ENCODE results near the gene SLC25A47. TPM values are rescaled to one million over a fixed set of nuclear protein-coding genes. Genes with fewer than 3 reads are reported as not detected.
A peak's percentile ranks its signal among the peaks of the same experiment; 100 is the strongest.

The SLC25A47 gene
- polyA plus RNA-seq, 1 donor: 0.37 TPM

- no peaks in the 10 kb centered on the region for H3K9me3 ChIP-seq (ENCODE audit: control insufficient read depth, low read depth, low read length)
- peak overlapping the region; percentile 80 for H3K27ac ChIP-seq (ENCODE audit: low read length)
- no peak overlapping the region for H3K4me3 ChIP-seq (ENCODE audit: low read length)
- H3K4me1 ChIP-seq (ENCODE audit: control insufficient read depth, insufficient read depth, low read length): peaks cover 20% of the 10 kb centered on the region
- peak; percentile 66 to 85 for DNase-seq
- no CpG with 5 or more reads among the region's 14 CpGs for WGBS (ENCODE audit: insufficient coverage, low lambda C conversion rate)
- H3K36me3 ChIP-seq (ENCODE audit: control insufficient read depth, insufficient read depth, low read length): peaks cover 43% of the 10 kb centered on the region
- no peaks in the 10 kb centered on the region for H3K27me3 ChIP-seq (ENCODE audit: control insufficient read depth, insufficient read depth, low read length)
These were observed 25.9 kb downstream of the SLC25A47 start for GRCh38 chr14:100348784-100349685.

DNA sequence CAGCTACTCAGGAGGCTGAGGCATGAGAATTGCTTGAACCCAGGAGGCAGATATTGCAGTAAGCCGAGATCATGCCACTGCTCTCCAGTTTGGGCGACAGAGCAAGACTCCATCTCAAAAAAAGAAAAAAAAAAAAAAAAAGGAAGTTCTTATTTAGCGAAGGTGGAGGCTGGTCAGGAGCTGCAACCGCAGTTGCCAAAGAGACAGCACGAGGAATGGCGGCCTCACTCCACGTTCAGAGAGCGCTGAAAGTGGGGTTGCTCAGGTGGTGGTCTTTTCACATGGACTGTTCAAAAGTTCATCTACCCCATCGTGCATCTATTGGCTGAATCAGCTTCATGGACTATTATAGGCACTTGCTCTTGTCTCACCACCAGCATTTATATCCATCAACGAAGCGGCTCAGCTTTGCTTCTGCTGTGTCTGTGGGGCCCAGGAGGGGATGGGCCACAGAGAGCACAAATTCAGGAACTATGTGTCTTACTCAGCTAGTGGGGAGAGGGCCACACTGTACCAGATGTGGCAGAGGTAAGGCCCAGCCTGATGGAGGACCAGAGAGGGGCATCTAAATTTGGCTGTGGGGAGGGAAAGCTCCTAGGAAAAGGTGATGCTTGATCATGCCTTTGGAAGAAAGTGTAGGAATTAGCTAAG lies 27.3 kb downstream of the SLC25A47 start:
- no peak overlapping the region for H3K4me3 ChIP-seq (ENCODE audit: low read length)
- 80% methylated on average over 1 of the region's 11 CpGs for WGBS (ENCODE audit: insufficient coverage, low lambda C conversion rate)
- no peaks in the 10 kb centered on the region for H3K27me3 ChIP-seq (ENCODE audit: control insufficient read depth, insufficient read depth, low read length)
- peaks cover 52% of the 10 kb centered on the region for H3K36me3 ChIP-seq (ENCODE audit: control insufficient read depth, insufficient read depth, low read length)
- peaks cover 20% of the 10 kb centered on the region for H3K4me1 ChIP-seq (ENCODE audit: control insufficient read depth, insufficient read depth, low read length)
- no peak overlapping the region for H3K27ac ChIP-seq (ENCODE audit: low read length)
- no peaks in the 10 kb centered on the region for H3K9me3 ChIP-seq (ENCODE audit: control insufficient read depth, low read depth, low read length)
- no peak for DNase-seq

- no peak for DNase-seq
- no peaks in the 10 kb centered on the region for H3K9me3 ChIP-seq (ENCODE audit: control insufficient read depth, low read depth, low read length)
- H3K4me3 ChIP-seq (ENCODE audit: low read length): no peak overlapping the region
- no CpG with 5 or more reads among the region's 5 CpGs for WGBS (ENCODE audit: insufficient coverage, low lambda C conversion rate)
- H3K27ac ChIP-seq (ENCODE audit: low read length): no peak overlapping the region
- H3K36me3 ChIP-seq (ENCODE audit: control insufficient read depth, insufficient read depth, low read length): peaks cover 50% of the 10 kb centered on the region
- H3K4me1 ChIP-seq (ENCODE audit: control insufficient read depth, insufficient read depth, low read length): peaks cover 23% of the 10 kb centered on the region
- no peaks in the 10 kb centered on the region for H3K27me3 ChIP-seq (ENCODE audit: control insufficient read depth, insufficient read depth, low read length)
These were observed 27.8 kb downstream of the SLC25A47 start for GRCh38 chr14:100350986-100351385.

DNA sequence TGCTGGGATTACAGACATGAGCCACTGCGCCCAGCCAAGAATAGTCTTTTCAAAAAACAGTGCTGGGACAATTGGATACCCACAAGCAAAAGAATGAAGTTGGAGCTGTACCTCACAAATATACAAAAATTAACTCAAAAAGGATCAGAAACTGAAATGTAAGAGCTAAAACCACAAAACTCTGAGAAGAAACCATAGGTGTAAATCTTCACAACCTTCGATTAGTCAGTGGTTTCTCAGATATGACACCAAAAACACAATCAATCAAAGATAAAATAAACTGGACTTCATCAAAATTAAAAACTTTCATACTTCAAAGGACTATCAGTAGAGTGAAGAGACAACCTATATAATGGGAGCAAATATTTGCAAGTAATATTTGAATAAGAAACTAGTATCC lies 35.3 kb downstream of the SLC25A47 start:
- H3K27ac ChIP-seq (ENCODE audit: low read length): no peak overlapping the region
- no peak overlapping the region for H3K4me3 ChIP-seq (ENCODE audit: low read length)
- 92% methylated on average over 2 of the region's 2 CpGs for WGBS (ENCODE audit: insufficient coverage, low lambda C conversion rate)
- no peaks in the 10 kb centered on the region for H3K27me3 ChIP-seq (ENCODE audit: control insufficient read depth, insufficient read depth, low read length)
- H3K9me3 ChIP-seq (ENCODE audit: control insufficient read depth, low read depth, low read length): no peaks in the 10 kb centered on the region
- DNase-seq: no peak
- H3K36me3 ChIP-seq (ENCODE audit: control insufficient read depth, insufficient read depth, low read length): peaks cover 36% of the 10 kb centered on the region
- peaks cover 3% of the 10 kb centered on the region for H3K4me1 ChIP-seq (ENCODE audit: control insufficient read depth, insufficient read depth, low read length)

GRCh38 chr14:100359111-100359510 lies 36.0 kb downstream of the SLC25A47 start:
- no peak for DNase-seq
- Histone ChIP-seq H3K4me1 (ENCODE audit: control insufficient read depth, insufficient read depth, low read length) (peaks cover 3% of the 10 kb centered on the region), H3K4me3 (ENCODE audit: low read length) (no peak overlapping the region), H3K36me3 (ENCODE audit: control insufficient read depth, insufficient read depth, low read length) (peaks cover 33% of the 10 kb centered on the region), H3K9me3 (ENCODE audit: control insufficient read depth, low read depth, low read length) (no peaks in the 10 kb centered on the region), H3K27me3 (ENCODE audit: control insufficient read depth, insufficient read depth, low read length) (no peaks in the 10 kb centered on the region), H3K27ac (ENCODE audit: low read length) (no peak overlapping the region)
- WGBS (ENCODE audit: insufficient coverage, low lambda C conversion rate): 83% methylated on average over 2 of the region's 2 CpGs

DNA sequence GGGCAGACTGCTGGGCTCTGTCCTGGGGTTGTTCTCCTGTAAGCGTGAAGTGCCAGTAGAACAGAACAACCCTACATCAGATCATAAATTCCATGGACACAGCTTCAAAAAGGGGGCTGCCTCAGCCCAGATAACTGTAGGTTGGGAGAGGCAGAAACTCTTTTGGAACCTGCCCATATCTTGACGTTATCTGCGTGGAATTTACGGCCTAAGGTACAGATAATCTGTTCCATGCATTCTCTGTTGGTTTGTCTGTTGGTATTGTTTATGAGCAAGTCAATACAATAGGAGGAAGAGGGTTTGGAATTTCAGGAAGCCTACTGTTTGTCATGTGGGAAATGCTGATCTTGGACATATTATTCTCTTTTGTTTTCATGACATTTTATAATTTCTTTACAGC lies 36.7 kb downstream of the SLC25A47 start:
- peaks cover 26% of the 10 kb centered on the region for H3K36me3 ChIP-seq (ENCODE audit: control insufficient read depth, insufficient read depth, low read length)
- peaks cover 3% of the 10 kb centered on the region for H3K4me1 ChIP-seq (ENCODE audit: control insufficient read depth, insufficient read depth, low read length)
- H3K27me3 ChIP-seq (ENCODE audit: control insufficient read depth, insufficient read depth, low read length): no peaks in the 10 kb centered on the region
- WGBS (ENCODE audit: insufficient coverage, low lambda C conversion rate): no CpG with 5 or more reads among the region's 4 CpGs
- DNase-seq: no peak
- no peak overlapping the region for H3K4me3 ChIP-seq (ENCODE audit: low read length)
- H3K27ac ChIP-seq (ENCODE audit: low read length): no peak overlapping the region
- H3K9me3 ChIP-seq (ENCODE audit: control insufficient read depth, low read depth, low read length): no peaks in the 10 kb centered on the region

DNA sequence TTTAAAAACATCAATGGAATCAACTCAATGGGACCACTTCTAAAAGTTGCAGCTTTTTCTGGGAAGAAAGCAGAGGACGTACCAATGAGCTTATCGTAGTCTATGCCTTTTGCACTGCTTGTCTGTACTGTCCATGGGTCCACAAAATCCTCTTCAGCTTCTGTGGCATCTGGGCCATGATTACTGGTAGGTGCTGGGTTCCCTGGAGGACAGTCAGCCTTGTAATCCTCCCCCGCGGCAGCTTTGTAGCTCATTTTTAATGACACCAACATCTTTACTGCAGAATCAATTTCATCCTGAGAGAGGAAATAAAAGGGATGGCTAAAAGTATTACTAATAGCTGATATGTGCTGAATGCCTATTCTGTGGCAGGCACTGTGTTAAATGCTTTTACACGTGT lies 38.5 kb downstream of the SLC25A47 start:
- peaks cover 30% of the 10 kb centered on the region for H3K36me3 ChIP-seq (ENCODE audit: control insufficient read depth, insufficient read depth, low read length)
- no peak for DNase-seq
- no peaks in the 10 kb centered on the region for H3K27me3 ChIP-seq (ENCODE audit: control insufficient read depth, insufficient read depth, low read length)
- H3K4me1 ChIP-seq (ENCODE audit: control insufficient read depth, insufficient read depth, low read length): no peaks in the 10 kb centered on the region
- WGBS (ENCODE audit: insufficient coverage, low lambda C conversion rate): no CpG with 5 or more reads among the region's 5 CpGs
- H3K4me3 ChIP-seq (ENCODE audit: low read length): no peak overlapping the region
- H3K27ac ChIP-seq (ENCODE audit: low read length): no peak overlapping the region
- no peaks in the 10 kb centered on the region for H3K9me3 ChIP-seq (ENCODE audit: control insufficient read depth, low read depth, low read length)

DNA sequence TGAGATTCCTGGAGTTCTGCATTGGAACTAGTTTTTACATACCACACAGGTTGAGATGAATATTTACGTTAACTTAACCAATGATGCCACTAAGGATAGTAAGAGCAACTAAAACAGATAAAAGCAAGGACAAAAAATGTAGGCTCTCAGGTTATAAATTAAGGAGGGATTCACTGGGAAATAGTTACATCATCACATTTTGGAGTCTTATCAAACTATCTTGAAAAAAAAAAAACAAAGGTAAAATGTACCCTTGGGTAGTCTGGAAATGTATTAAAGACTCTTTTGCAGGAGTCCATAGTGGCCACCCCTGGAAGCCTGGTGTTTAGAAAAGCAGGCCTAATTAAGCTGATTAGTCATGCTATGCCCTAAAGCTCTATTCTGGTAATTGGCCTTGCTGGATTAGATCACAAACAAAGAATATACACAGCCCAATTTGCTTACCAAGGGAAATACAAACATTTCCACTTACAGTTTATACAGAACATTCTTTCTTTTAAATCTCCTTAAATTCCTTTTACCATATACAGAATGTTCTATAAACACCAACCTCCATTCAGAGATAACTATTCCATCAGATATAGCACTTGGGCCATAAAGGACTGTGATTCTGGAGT lies 39.3 kb downstream of the SLC25A47 start:
- Histone ChIP-seq H3K9me3 (ENCODE audit: control insufficient read depth, low read depth, low read length) (no peaks in the 10 kb centered on the region), H3K4me1 (ENCODE audit: control insufficient read depth, insufficient read depth, low read length) (no peaks in the 10 kb centered on the region), H3K27me3 (ENCODE audit: control insufficient read depth, insufficient read depth, low read length) (no peaks in the 10 kb centered on the region), H3K4me3 (ENCODE audit: low read length) (no peak overlapping the region), H3K36me3 (ENCODE audit: control insufficient read depth, insufficient read depth, low read length) (peaks cover 30% of the 10 kb centered on the region), H3K27ac (ENCODE audit: low read length) (no peak overlapping the region)
- no peak for DNase-seq
- WGBS (ENCODE audit: insufficient coverage, low lambda C conversion rate): no CpG with 5 or more reads among the region's 1 CpG

DNA sequence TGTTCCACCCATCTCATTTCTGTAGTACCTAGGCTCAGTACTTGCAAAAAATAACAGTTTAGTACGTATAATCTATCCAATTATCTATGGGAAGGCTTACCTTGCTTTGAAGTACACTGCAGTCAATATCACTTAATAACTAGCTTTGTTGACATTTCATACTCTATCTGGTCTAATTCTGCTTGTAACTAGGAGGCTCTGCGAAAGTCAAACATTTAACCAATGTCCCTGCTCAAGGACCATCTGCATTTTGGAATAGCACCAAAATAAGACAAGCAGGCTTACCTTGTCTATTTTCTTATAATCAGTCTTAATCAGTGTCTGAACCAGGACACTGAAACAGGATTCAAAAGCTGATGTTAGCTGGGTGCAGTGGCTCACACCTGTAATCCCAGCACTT lies 39.9 kb downstream of the SLC25A47 start:
- Histone ChIP-seq H3K27me3 (ENCODE audit: control insufficient read depth, insufficient read depth, low read length) (no peaks in the 10 kb centered on the region), H3K27ac (ENCODE audit: low read length) (no peak overlapping the region), H3K4me3 (ENCODE audit: low read length) (no peak overlapping the region)

DNA sequence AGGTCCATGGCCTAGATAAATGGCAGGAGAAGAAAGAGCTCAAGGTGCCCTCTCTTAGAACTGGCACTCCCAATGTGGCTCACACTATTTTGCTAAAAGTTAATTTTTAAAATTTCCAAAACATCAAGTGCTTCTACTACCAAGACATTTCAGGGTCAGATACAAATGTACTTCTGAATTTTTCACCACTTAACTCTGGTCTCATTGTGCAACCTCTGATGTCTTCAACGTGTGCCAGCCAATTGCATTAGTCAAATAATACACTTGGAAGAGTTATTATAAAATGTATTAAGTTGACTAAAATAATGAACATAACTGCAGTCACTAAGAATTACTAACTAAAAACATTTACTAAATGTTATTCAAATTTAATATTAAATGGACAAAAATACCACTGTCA lies 41.3 kb downstream of the SLC25A47 start:
- no peaks in the 10 kb centered on the region for H3K4me1 ChIP-seq (ENCODE audit: control insufficient read depth, insufficient read depth, low read length)
- no peak overlapping the region for H3K4me3 ChIP-seq (ENCODE audit: low read length)
- 75% methylated on average over 1 of the region's 1 CpG for WGBS (ENCODE audit: insufficient coverage, low lambda C conversion rate)
- no peak for DNase-seq
- H3K27me3 ChIP-seq (ENCODE audit: control insufficient read depth, insufficient read depth, low read length): no peaks in the 10 kb centered on the region
- H3K36me3 ChIP-seq (ENCODE audit: control insufficient read depth, insufficient read depth, low read length): peaks cover 36% of the 10 kb centered on the region
- H3K9me3 ChIP-seq (ENCODE audit: control insufficient read depth, low read depth, low read length): no peaks in the 10 kb centered on the region
- no peak overlapping the region for H3K27ac ChIP-seq (ENCODE audit: low read length)

More for the DNA sequence above, 39.9 kb downstream of the SLC25A47 start:
- Histone ChIP-seq H3K4me1 (ENCODE audit: control insufficient read depth, insufficient read depth, low read length) (no peaks in the 10 kb centered on the region), H3K9me3 (ENCODE audit: control insufficient read depth, low read depth, low read length) (no peaks in the 10 kb centered on the region), H3K36me3 (ENCODE audit: control insufficient read depth, insufficient read depth, low read length) (peaks cover 35% of the 10 kb centered on the region)
- 50% methylated on average over 1 of the region's 2 CpGs for WGBS (ENCODE audit: insufficient coverage, low lambda C conversion rate)
- DNase-seq: no peak

Measured in large intestine (tissue), 3 donors.